ENCODE results near the gene KRTAP4-2.

KRTAP4-2 gene

DNA sequence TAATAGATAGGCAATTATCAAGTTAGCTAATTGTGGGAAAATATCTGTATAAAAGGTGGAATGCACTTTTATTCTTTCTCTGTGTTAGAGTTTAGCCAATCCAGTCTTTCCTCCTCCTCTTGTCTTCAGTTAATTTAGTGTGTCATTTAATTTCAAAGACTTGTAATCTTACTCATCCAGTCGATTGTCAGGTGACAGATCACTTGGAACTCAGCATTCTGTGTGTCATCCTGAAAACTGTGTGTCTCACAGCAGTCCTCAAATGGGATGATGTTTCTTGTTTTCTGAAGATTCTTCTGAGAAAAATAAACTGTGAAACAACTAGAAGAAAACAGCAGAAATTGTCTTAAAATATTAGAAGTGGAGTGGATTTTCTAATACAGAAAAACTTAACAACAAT is 7.0 kb upstream of the KRTAP4-2 start:
- H3K27me3 ChIP-seq = peaks cover 42% of the 10 kb centered on the region
- H3K9me3 ChIP-seq = no peaks in the 10 kb centered on the region
- TF ChIP-seq, protein P1, sequence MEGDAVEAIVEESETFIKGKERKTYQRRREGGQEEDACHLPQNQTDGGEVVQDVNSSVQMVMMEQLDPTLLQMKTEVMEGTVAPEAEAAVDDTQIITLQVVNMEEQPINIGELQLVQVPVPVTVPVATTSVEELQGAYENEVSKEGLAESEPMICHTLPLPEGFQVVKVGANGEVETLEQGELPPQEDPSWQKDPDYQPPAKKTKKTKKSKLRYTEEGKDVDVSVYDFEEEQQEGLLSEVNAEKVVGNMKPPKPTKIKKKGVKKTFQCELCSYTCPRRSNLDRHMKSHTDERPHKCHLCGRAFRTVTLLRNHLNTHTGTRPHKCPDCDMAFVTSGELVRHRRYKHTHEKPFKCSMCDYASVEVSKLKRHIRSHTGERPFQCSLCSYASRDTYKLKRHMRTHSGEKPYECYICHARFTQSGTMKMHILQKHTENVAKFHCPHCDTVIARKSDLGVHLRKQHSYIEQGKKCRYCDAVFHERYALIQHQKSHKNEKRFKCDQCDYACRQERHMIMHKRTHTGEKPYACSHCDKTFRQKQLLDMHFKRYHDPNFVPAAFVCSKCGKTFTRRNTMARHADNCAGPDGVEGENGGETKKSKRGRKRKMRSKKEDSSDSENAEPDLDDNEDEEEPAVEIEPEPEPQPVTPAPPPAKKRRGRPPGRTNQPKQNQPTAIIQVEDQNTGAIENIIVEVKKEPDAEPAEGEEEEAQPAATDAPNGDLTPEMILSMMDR (IDR thresholded peaks at IDR 0.05) = no peak
- no peaks in the 10 kb centered on the region for H3K36me3 ChIP-seq
- no peak overlapping the region for H3K4me3 ChIP-seq (ENCODE audit: low read depth in 1 of 2, low read length in 1 of 2)
- H3K4me1 ChIP-seq (ENCODE audit: control insufficient read depth in 1 of 2, insufficient read depth in 1 of 2, low read depth in 1 of 2, low read length in 1 of 2) = no peaks in the 10 kb centered on the region
- no peak overlapping the region for H3K27ac ChIP-seq

DNA sequence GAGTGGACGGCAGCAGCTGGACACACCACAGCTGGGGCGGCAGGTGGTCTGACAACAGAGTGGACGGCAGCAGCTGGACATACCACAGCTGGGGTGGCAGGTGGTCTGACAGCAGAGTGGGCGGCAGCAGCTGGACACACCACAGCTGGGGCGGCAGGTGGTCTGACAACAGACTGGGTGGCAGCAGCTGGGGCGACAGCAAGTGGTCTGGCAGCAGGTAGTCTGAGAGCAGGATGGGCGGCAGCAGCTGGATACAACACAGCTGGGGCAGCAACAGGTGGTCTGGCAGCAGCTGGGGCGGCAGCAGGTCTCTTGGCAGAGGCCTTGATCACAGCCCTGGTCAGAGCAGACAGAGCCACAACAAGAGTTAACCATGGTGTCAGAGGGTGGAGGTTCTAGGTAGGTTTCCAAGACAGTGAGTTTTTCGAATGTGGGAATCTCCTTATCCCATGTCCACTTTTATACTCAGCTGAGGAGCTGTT is 6.5 kb upstream of the KRTAP4-2 start, which contains the start of gene KRTAP4-1:
Gene KRTAP4-1 (minus strand): TSS at position 432 of the 482 bp plus-strand sequence. CDS start 57 bp downstream, at position 375.
- no peaks in the 10 kb centered on the region for H3K4me1 ChIP-seq (ENCODE audit: control insufficient read depth in 1 of 2, insufficient read depth in 1 of 2, low read depth in 1 of 2, low read length in 1 of 2)
- no peak within 1 kb of the TSS for H3K27ac ChIP-seq
- no peak within 1 kb of the TSS for H3K4me3 ChIP-seq (ENCODE audit: low read depth in 1 of 2, low read length in 1 of 2)
- no peaks in the 10 kb centered on the region for H3K36me3 ChIP-seq
- peaks cover 38% of the 10 kb centered on the region for H3K27me3 ChIP-seq
- TF ChIP-seq, protein P1 (IDR thresholded peaks at IDR 0.05) = no peak
- H3K9me3 ChIP-seq = no peaks in the 10 kb centered on the region

DNA sequence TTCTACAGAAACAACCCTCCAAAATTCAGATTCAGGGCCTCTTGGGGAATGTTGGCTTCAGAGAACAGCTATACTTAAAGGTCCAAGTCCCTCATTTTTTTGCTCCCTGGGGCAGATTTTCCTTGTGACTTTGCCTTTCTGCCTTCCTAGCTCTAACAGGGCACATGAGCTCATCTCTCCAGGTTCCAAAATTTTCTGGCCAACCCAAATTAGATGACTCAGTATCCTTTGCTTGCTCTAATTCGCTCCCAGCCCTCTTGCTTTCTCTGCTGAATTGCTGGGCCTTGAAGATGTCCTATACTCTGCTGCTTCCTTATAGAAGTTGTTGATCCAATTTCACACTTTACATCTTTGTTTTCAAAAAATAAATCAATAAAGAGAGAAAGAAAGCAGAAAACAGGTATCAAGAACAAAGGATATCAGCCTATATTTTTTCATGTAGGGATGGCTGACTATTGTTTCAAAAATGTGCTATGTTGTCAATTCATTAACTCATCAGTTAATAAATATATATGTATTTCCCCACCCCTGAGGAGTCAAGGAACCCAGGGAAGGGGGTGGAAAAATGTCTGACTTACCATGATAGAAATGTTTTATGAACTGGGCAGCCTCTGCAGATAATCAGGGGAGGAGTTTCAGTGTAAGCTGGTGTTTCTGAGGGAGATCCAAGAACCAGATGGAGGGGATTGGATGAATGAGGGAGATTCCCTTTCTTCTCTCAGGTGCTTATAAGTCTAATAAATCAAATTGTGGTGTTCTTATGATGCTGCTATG is 1.0 kb upstream of the KRTAP4-2 start:
- Histone ChIP-seq H3K4me3 (ENCODE audit: low read depth in 1 of 2, low read length in 1 of 2) (no peak overlapping the region), H3K27ac (no peak overlapping the region), H3K4me1 (ENCODE audit: control insufficient read depth in 1 of 2, insufficient read depth in 1 of 2, low read depth in 1 of 2, low read length in 1 of 2) (no peaks in the 10 kb centered on the region), H3K9me3 (no peaks in the 10 kb centered on the region), H3K27me3 (no peaks in the 10 kb centered on the region), H3K36me3 (no peaks in the 10 kb centered on the region)
- TF ChIP-seq, protein P1 (IDR thresholded peaks at IDR 0.05) = no peak

DNA sequence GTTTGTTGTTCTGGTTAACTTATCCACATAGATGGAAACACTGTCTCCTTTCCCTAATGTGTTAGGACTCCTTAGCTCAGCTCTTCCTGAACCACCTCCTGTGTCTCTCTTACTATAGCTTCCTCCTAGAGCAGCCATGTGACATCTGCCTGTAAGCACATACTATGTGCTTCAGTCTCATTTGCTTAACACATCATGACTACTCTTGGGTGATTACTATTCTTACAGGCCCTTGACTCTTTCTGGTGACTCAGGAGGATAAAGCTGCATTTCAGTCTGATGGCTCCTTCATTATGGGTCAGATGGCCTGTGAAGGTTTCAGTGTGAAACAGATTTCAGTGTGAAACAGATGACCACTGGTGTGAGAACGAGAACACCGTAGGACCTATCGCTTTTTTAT is 320 bp upstream of the KRTAP4-2 start:
- Histone ChIP-seq H3K36me3 (no peaks in the 10 kb centered on the region), H3K27ac (no peak overlapping the region)
- TF ChIP-seq, protein P1 (IDR thresholded peaks at IDR 0.05) = no peak

DNA sequence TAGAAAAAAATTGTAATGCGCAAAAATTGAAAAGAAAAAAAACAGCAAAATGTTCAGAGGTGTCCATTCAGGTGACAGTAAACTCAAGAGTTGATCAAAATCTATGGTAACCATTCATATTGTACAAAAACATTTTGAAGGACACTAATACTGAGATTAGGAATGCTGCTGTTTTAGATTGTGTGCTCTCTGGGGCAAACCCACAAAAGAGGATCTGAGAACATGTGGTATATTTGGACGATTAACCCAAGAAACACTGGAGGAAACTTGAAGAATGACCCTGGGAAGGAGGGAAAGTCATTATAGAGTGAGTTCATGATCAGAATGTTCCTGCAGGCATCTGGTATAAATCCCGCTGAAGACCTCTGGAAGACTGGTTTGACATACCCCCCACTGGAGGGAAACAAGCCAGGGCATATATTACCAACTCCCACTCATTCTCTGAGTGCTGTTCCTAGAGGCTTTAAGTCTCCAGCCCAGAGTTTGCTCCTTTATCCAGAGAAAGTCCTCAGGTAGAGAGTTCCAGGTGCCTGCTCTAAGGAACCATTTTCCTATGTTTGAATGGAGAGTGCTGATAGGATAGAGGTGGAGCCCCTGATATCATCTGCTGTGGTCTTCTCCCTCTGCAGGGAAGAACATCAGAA is 1.2 kb downstream of the KRTAP4-2 start:
- H3K4me1 ChIP-seq (ENCODE audit: control insufficient read depth in 1 of 2, insufficient read depth in 1 of 2, low read depth in 1 of 2, low read length in 1 of 2) = no peaks in the 10 kb centered on the region
- H3K36me3 ChIP-seq = no peaks in the 10 kb centered on the region
- no peaks in the 10 kb centered on the region for H3K9me3 ChIP-seq
- TF ChIP-seq, protein P1 (IDR thresholded peaks at IDR 0.05) = no peak
- no peak overlapping the region for H3K4me3 ChIP-seq (ENCODE audit: low read depth in 1 of 2, low read length in 1 of 2)
- no peak overlapping the region for H3K27ac ChIP-seq
- peaks cover 5% of the 10 kb centered on the region for H3K27me3 ChIP-seq

More for the DNA sequence above, 320 bp upstream of the KRTAP4-2 start:
- peaks cover 4% of the 10 kb centered on the region for H3K27me3 ChIP-seq
- no peak overlapping the region for H3K4me3 ChIP-seq (ENCODE audit: low read depth in 1 of 2, low read length in 1 of 2)
- H3K4me1 ChIP-seq (ENCODE audit: control insufficient read depth in 1 of 2, insufficient read depth in 1 of 2, low read depth in 1 of 2, low read length in 1 of 2) = no peaks in the 10 kb centered on the region
- no peaks in the 10 kb centered on the region for H3K9me3 ChIP-seq
